Adrenal gland (tissue), 19 donors: Measurements from ENCODE around the gene SERAC1. TPM values are rescaled to one million over a fixed set of nuclear protein-coding genes. Genes with fewer than 3 reads are reported as not detected.
"Not testable (repeated sequence)": the region's sequence is repeated elsewhere in the genome, so short reads cannot be mapped to it uniquely, and the experiment has no call there.

ENCODE experiments used
- DNase-seq, 7 donors: peaks; one replicate each; pipeline ENCODE4 v3.0.0-alpha.2; 2019 to 2020
- H3K27ac ChIP-seq, 5 donors: fragments of 200-600 bp; sonication (generic) in 4 of 5; 1 replicate in 3 of 5; 2 replicates in 2 of 5; pipeline versions ENCODE4 v1.5.1 to v1.8.0; 2016 to 2020; ENCODE audit warnings: mild to moderate bottlenecking in 1 of 5
- H3K27me3 ChIP-seq: fragments of 200-600 bp; 2 replicates; pipeline ENCODE4 v1.8.0; 2021
- H3K36me3 ChIP-seq, 2 donors: fragments of 200-600 bp; replicated peaks in 1 of 2; 1 replicate in 1 of 2; 2 replicates in 1 of 2; pipeline versions ENCODE4 v1.5.1 to v1.8.0; 2018 to 2022
- H3K4me1 ChIP-seq, 2 donors: fragments of 200-600 bp; replicated peaks in 1 of 2; 1 replicate in 1 of 2; 2 replicates in 1 of 2; pipeline versions ENCODE4 v1.5.1 to v1.8.0; 2018 to 2021
- H3K4me3 ChIP-seq, 4 donors: fragments of 200-600 bp; sonication (generic) in 3 of 4; one replicate each; pipeline ENCODE4 v1.5.1; 2016 to 2018
- H3K9me3 ChIP-seq, 3 donors: fragments of 200-600 bp; sonication (generic) in 1 of 3; replicated peaks in 1 of 3; 1 replicate in 2 of 3; 2 replicates in 1 of 3; pipeline versions ENCODE4 v1.5.1 to v1.8.0; 2016 to 2021
- CTCF ChIP-seq, 6 experiments: fragments of 450-650 bp in 4 of 6; fragments of 200-600 bp in 2 of 6; sonication (generic) in 1 of 6; IDR thresholded peaks; 1 replicate in 5 of 6; 2 replicates in 1 of 6; pipeline versions ENCODE4 v1.5.1 to v1.8.0; 2016 to 2021; ENCODE audit warnings: antibody characterized with exemption in 6 of 6, mild to moderate bottlenecking in 2 of 6, moderate library complexity in 1 of 6
- POLR2A ChIP-seq, 2 donors: fragments of 450-650 bp; IDR thresholded peaks; one replicate each; pipeline ENCODE4 v1.6.1; 2017; ENCODE audit warnings: antibody characterized with exemption in 2 of 2, mild to moderate bottlenecking in 2 of 2, moderate library complexity in 1 of 2
- WGBS, 4 donors: extraction: QIAGEN DNeasy Blood & Tissue Kit in 2 of 4; methylation state at CpG; one replicate each; pipeline versions ENCODE4 v1.1.5 to v1.1.7; 2013 to 2017; 5-methylcytosine and 5-hydroxymethylcytosine counted together
- intact Hi-C, 2 donors: fragments of 100-400 bp; cut with DNase I; formaldehyde crosslinking; loops; one replicate each; pipeline versions ENCODE4 v1.14.1 to v1.15.0; 2022 to 2023
- long read RNA-seq, 10 donors: library from polyadenylated mRNA in 3 of 10; unstranded in 2 of 10; stranded (forward) in 1 of 10; transcript quantifications; one replicate each; pipeline ENCODE4 v2.0.0 and lab custom pipeline, GENCODE V29; 2021 to 2026
- polyA plus RNA-seq, 3 donors: library from polyadenylated mRNA; stranded (reverse); fragments of 200-250 nt in 2 of 3; fragments of 350-450 nt in 1 of 3; fragmentation: Illumina TruSeq in 1 of 3; extraction: RNeasy Lipid Tissue Mini Kit (QIAGEN cat#74804) in 1 of 3; gene quantifications; one replicate each; pipeline ENCODE4 v1.2.3, GENCODE V29; 2013 to 2014
- total RNA-seq, 9 donors: library from RNA; depleted of rRNA in 4 of 9; stranded (reverse); fragments of >200 nt in 4 of 9; fragments of 120-200 nt in 1 of 9; fragmentation: NEBNext Ultra II Directional in 1 of 9; extraction: Animal tissue kit (Norgen Biotek cat#: 25700) in 1 of 9; gene quantifications; one replicate each; pipeline versions ENCODE4 v1.1.0 to v1.2.4, GENCODE V29; 2013 to 2023
- donor health status: healthy with polysubstance abuse.
- donor health status: Bipolar disorder and iron deficiency.
- donor health status: DM: yes; HTN: yes; CAD: no.
- donor health status: DM: no; HTN: no; CAD: no.
- donor health status: DM: no; HTN: no; CAD: no.
- donor health status: DM: yes; HTN: yes; CAD: no.

The SERAC1 gene
- total RNA-seq (10 to 100 TPM; 13.8 to 20.0 (median 17.5) TPM), polyA plus RNA-seq (10 to 100 TPM in 1 of 3 donors, 1 to 10 TPM in 2; 5.0 to 18.3 (median 6.4) TPM)
- long read RNA-seq, donor 1, partial matches to known transcripts: 0 of 1 reads
- long read RNA-seq, donor 1, other reads (novel, unspliced or antisense): 0 of 1 reads
- long read RNA-seq, donor 2, partial matches to known transcripts: 122 of 247 reads
- long read RNA-seq, donor 2, other reads (novel, unspliced or antisense): 124 of 247 reads
- long read RNA-seq, donor 3: 0 reads
- long read RNA-seq, donor 4, partial matches to known transcripts: 0 of 4 reads
- long read RNA-seq, donor 4, other reads (novel, unspliced or antisense): 1 of 4 reads
- long read RNA-seq, donor 5, full-length matches to known transcripts: 33 of 48 reads
- long read RNA-seq, donor 5, partial matches to known transcripts: 2 of 48 reads
- long read RNA-seq, donor 5, other reads (novel, unspliced or antisense): 13 of 48 reads
- long read RNA-seq, donor 6, partial matches to known transcripts: 0 of 2 reads
- long read RNA-seq, donor 6, other reads (novel, unspliced or antisense): 1 of 2 reads
- long read RNA-seq, donor 7, partial matches to known transcripts: 146 of 266 reads
- long read RNA-seq, donor 7, other reads (novel, unspliced or antisense): 120 of 266 reads
- long read RNA-seq, donor 8, partial matches to known transcripts: 0 of 1 reads
- long read RNA-seq, donor 8, other reads (novel, unspliced or antisense): 0 of 1 reads
- long read RNA-seq, donor 9, full-length matches to known transcripts: 3 of 3 reads
- long read RNA-seq, donor 9, partial matches to known transcripts: 0 of 3 reads
- long read RNA-seq, donor 9, other reads (novel, unspliced or antisense): 0 of 3 reads
- long read RNA-seq, donor 10: 0 reads

- no peaks in the 10 kb centered on the region for H3K27me3 ChIP-seq
- H3K27ac ChIP-seq: peak within 1 kb of the TSS; percentile 77 to 99 (median 97)
- intact Hi-C loops: no loop called here
- peaks cover 14 to 16% of the 10 kb centered on the region in 2 donors for H3K4me1 ChIP-seq
- H3K36me3 ChIP-seq: no peaks in the 10 kb centered on the region
- WGBS, 4 donors: 0 to 1% (median 1%) methylated on average over 4 to 29 of the region's 29 CpGs; no CpG with 5 or more reads in 1 of the 4 donors
- TF ChIP-seq POLR2A (IDR thresholded peaks at IDR 0.05) (no peak), CTCF (IDR thresholded peaks at IDR 0.05) (no peak)
- no peaks in the 10 kb centered on the region for H3K9me3 ChIP-seq
- peak within 1 kb of the TSS; percentile 77 to 99 (median 87) for H3K4me3 ChIP-seq
- DNase-seq: no peak
These were observed at the start of gene SERAC1 for GRCh38 chr6:158168040-158168289. Gene SERAC1 (minus strand): TSS chr6:158168262. CDS start chr6:158158363, 9,899 bp downstream.

- TF ChIP-seq CTCF (IDR thresholded peaks at IDR 0.05) (peak; percentile 52 to 79 (median 72)), POLR2A (IDR thresholded peaks at IDR 0.05) (no peak)
- Histone ChIP-seq H3K27ac (no peak overlapping the region), H3K4me3 (no peak overlapping the region), H3K27me3 (no peaks in the 10 kb centered on the region), H3K9me3 (no peaks in the 10 kb centered on the region), H3K36me3 (no peaks in the 10 kb centered on the region), H3K4me1 (no peaks in the 10 kb centered on the region)
- peak; percentile 61 to 89 (median 81) for DNase-seq
- intact Hi-C loops: loop anchor here in 1 of 2 donors (5.0 kb wide), 1 partner anchor 478 kb away; no protein-coding TSS in a partner anchor
- WGBS, 4 donors: 7 to 16% (median 9%) methylated on average over 7 of the region's 7 CpGs
These were observed 46.0 kb upstream of the SERAC1 start for GRCh38 chr6:158213925-158214674.

- intact Hi-C loops: loop anchor here in 1 of 2 donors (5.0 kb wide), 1 partner anchor 481 kb away; no protein-coding TSS in a partner anchor
- Histone ChIP-seq H3K27ac (no peak overlapping the region), H3K9me3 (no peaks in the 10 kb centered on the region), H3K36me3 (no peaks in the 10 kb centered on the region), H3K27me3 (no peaks in the 10 kb centered on the region), H3K4me3 (no peak overlapping the region), H3K4me1 (no peaks in the 10 kb centered on the region)
- no peak for DNase-seq
- WGBS, 4 donors: 85 to 93% (median 90%) methylated on average over 3 of the region's 3 CpGs
- TF ChIP-seq CTCF (IDR thresholded peaks at IDR 0.05) (no peak), POLR2A (IDR thresholded peaks at IDR 0.05) (no peak)
These were observed 43.4 kb upstream of the SERAC1 start for GRCh38 chr6:158211273-158212055.

GRCh38 chr6:158209582-158210333 is 41.7 kb upstream of the SERAC1 start:
- H3K36me3 ChIP-seq, H3K9me3 ChIP-seq, H3K4me1 ChIP-seq, DNase-seq, H3K27ac ChIP-seq, H3K27me3 ChIP-seq, H3K4me3 ChIP-seq: not testable (repeated sequence)
- intact Hi-C loops: loop anchor here in 1 of 2 donors (5.0 kb wide), 1 partner anchor 483 kb away; no protein-coding TSS in a partner anchor
- WGBS, 4 donors: 77 to 96% (median 93%) methylated on average over 9 to 48 of the region's 52 CpGs

- intact Hi-C loops, H3K4me3 ChIP-seq: not testable (repeated sequence)
These were observed 40.4 kb upstream of the SERAC1 start for GRCh38 chr6:158208226-158209030.

More at GRCh38 chr6:158208226-158209030, 40.4 kb upstream of the SERAC1 start:
- not testable (repeated sequence) for H3K9me3 ChIP-seq, DNase-seq, H3K4me1 ChIP-seq, H3K27me3 ChIP-seq, H3K27ac ChIP-seq, H3K36me3 ChIP-seq
- 77 to 87% (median 86%) methylated on average over 20 of the region's 20 CpGs for WGBS, 4 donors
